RWPE1 (cell line): Measurements from ENCODE around the gene NT5DC4.

Experiments used
- CTCF ChIA-PET: fragments of 350-600 bp; sonication (Branson Sonifier 250); formaldehyde crosslinking; extraction: SDS; loops from one replicate; lab custom pipeline; 2021; lab: Yijun Ruan, JAX
- POLR2A ChIA-PET: fragments of 400-600 bp; formaldehyde crosslinking; extraction: SDS; loops from one replicate; lab custom pipeline; 2020; ENCODE audit warnings: antibody characterized with exemption; ENCODE audit not compliant: low non-redundant PET; lab: Yijun Ruan, JAX
- DNase-seq: peaks from one replicate; pipeline ENCODE4 v3.0.0; 2012; ENCODE audit warnings: low spot score
- H3K27ac ChIP-seq: fragments of 450-650 bp; 2 replicates; pipeline ENCODE4 v1.5.1; 2017
- TF ChIP-seq, protein P1 (sequence below): fragments of 450-650 bp; conservative IDR thresholded peaks from 2 replicates; pipeline ENCODE4 v1.5.1; 2017; ENCODE audit warnings: low read depth, mild to moderate bottlenecking

Gene NT5DC4

DNA sequence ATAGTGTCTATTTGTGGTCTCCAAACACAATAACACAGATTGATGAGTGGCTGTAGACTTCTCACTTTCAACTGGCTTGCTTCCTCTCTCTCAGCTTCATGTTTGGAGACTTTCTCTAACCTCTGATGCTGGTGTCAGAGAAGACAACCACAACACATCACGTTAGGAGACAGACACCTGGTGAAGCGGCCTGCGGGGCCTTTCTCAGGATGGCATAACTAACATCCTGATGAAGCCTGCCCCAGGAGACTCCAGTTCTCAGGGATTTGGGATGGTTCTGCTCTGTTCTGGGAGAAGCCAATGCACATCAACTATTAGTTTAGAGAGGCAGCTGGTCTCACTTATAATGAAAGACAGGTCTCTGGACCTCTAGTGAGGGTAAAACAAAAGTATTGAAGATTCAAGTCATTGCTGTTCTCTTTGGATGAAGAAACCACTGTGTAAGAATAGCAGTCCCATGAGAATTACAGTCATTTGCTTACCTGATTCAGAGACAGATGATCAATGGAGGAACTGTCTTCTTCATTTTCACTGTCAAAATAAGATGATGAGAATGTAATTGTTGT, 61.5 kb downstream of the NT5DC4 start:
- TF ChIP-seq, protein P1, sequence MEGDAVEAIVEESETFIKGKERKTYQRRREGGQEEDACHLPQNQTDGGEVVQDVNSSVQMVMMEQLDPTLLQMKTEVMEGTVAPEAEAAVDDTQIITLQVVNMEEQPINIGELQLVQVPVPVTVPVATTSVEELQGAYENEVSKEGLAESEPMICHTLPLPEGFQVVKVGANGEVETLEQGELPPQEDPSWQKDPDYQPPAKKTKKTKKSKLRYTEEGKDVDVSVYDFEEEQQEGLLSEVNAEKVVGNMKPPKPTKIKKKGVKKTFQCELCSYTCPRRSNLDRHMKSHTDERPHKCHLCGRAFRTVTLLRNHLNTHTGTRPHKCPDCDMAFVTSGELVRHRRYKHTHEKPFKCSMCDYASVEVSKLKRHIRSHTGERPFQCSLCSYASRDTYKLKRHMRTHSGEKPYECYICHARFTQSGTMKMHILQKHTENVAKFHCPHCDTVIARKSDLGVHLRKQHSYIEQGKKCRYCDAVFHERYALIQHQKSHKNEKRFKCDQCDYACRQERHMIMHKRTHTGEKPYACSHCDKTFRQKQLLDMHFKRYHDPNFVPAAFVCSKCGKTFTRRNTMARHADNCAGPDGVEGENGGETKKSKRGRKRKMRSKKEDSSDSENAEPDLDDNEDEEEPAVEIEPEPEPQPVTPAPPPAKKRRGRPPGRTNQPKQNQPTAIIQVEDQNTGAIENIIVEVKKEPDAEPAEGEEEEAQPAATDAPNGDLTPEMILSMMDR = no peak
- ChIA-PET POLR2A (no interaction called here), CTCF (interaction anchor here (0.6 to 1.7 kb wide), 3 partner anchors 103 to 159 kb away, joined by 3 to 7 read pairs (median 3); no protein-coding TSS in a partner anchor)
- peak overlapping the region; percentile 68; the same call in 1 of the 2 replicates for H3K27ac ChIP-seq
- no peak for DNase-seq

DNA sequence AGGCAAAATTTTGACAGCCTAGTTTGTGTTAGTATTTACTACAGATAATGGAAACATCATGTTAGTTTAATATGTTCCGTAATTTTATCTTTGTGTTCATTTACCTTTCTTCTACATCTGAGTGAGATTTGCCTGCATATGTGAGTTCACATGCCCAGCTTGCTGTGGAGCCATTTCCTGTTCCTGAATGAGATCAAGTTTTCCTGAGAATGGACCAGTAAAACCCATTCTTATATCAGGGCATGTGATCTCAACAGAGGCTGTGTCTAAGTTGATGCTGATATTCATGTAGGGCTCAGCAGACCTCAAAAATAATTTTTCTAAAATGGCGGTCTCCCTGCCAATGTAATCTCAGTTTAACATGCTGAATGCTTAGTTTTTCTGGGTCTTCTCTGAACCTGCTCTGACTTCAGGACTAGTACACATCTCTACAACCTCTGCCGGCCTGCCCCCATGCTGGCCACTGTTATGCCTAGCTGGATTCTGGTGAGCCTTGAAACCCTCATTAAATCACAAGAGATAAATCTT, 62.4 kb downstream of the NT5DC4 start:
- DNase-seq = no peak
- TF ChIP-seq, protein P1 = no peak
- peak overlapping the region; percentile 52; the same call in 1 of the 2 replicates for H3K27ac ChIP-seq
- POLR2A ChIA-PET = interaction anchor here (0.7 to 1.2 kb wide), 2 partner anchors 10 to 46 kb away, joined by 3 read pairs; no protein-coding TSS in a partner anchor
- CTCF ChIA-PET = interaction anchor here (0.6 to 1.0 kb wide), 2 partner anchors 34 to 140 kb away, joined by 3 to 4 read pairs; no protein-coding TSS in a partner anchor

DNA sequence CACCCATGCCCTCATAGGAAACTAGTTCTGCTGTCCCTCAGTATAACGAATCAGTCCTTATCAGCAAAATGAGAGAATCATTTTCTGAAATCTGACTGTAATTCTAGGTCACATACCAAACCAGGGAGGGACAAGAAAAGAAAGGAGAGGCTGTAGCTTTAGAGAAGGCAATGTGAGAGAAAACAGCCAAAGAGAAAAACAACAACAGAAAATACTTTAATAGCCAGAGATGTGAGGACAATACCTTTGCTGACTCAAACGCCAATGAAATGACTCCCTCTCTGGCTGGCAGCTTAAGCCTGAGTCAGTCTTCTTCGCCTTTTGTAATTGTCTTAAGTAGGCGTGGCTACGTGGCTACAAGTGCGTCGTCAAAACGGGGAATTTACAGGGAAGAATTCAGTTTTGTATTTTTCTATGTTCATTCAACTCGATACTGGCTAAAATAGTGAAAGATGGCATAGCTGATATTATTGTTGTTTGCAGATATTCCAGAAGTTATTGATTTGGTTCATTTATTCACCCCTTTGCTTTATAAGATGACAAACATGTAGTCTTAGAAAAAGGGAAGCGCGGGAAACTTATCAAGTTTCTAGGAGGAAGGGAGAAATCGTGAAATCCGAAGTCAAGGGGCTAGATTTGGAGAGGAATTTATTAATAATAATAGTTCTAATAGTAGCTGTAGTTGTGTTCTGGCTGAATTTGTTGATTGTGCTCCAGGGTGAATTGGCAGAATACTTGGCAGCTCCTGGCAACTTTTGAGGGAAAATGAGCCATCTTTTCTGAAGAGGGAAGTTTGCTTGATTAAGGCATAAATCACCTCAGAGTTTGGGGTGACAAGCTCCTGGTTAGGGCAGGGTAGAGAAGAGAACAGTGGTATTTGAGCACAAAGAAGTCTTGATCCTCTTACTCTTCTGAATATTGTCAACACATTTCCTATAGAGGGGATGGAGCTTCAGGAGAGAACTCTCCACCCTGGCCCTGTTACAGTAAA, 63.7 kb downstream of the NT5DC4 start, which contains the start of gene IL1A:
TSS of gene IL1A (minus strand) at position 295 of the 991 bp plus-strand sequence. CDS start 723 bp downstream, outside the sequence.
- peak; percentile 84 for DNase-seq
- TF ChIP-seq, protein P1 = no peak
- peak within 1 kb of the TSS; percentile 52; the same call in 1 of the 2 replicates for H3K27ac ChIP-seq
- ChIA-PET POLR2A (interaction anchor here (0.7 to 1.2 kb wide), 2 partner anchors 35 to 45 kb away, joined by 3 to 7 read pairs; no protein-coding TSS in a partner anchor), CTCF (interaction anchor here (0.6 to 1.8 kb wide), 7 partner anchors 9 to 185 kb away, joined by 3 to 7 read pairs (median 3); no protein-coding TSS in a partner anchor)

DNA sequence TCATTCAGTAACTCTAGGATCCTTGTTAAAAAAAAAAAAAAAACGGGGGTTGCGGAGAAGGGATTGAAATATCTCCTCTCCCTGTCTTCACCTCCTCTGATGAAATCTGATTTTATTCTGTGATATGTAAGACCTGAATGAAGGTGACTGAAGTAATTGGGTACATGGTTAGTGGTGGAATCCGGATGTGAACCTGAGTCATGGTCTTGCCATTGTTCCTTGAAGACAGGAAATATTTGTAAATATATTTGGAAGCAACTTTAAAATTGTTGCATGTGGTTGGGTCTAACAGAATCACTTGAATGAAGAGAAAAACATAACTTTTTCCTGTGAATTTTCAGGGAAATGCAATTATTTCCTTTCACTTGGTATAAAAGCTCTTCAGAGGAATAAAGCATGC, 66.5 kb downstream of the NT5DC4 start:
- TF ChIP-seq, protein P1 = no peak
- DNase-seq = peak; percentile 50
- CTCF ChIA-PET = no interaction called here
- H3K27ac ChIP-seq = no peak overlapping the region
- POLR2A ChIA-PET = no interaction called here

DNA sequence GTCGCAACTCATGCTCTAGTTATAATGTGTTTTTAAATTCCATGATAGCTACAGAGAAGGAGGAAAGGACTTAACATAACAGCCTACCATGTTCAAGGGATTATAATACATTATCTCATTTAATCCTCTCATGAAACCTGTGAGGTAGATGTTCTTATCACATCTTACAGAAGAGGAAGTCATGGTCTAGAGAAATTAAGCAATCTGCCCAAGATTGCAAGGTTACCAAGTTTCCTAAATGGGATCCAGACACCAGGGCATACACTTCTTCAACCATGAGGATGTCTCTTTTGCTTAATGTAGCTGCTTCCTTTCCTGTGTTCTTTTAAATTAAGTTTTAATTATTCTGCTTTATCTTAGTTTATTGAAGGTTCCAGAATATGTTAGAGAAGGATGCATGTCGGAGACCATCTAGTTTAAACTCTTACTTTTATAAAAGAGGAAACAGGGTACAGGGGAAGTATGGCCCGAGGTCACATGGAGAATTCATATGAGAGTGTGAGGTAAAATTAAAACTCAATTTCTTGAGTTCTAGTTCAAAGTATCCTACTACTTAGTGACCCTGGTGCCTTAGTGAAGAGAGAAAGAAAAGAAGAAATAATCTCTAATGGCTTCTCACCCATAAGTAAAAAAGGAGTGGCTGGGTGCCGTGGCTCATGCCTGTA, 67.0 kb downstream of the NT5DC4 start:
- ChIA-PET CTCF (no interaction called here), POLR2A (no interaction called here)
- TF ChIP-seq, protein P1 = no peak
- no peak overlapping the region for H3K27ac ChIP-seq
- DNase-seq = no peak
